Measurements from ENCODE around the gene GNG7.

DNA sequence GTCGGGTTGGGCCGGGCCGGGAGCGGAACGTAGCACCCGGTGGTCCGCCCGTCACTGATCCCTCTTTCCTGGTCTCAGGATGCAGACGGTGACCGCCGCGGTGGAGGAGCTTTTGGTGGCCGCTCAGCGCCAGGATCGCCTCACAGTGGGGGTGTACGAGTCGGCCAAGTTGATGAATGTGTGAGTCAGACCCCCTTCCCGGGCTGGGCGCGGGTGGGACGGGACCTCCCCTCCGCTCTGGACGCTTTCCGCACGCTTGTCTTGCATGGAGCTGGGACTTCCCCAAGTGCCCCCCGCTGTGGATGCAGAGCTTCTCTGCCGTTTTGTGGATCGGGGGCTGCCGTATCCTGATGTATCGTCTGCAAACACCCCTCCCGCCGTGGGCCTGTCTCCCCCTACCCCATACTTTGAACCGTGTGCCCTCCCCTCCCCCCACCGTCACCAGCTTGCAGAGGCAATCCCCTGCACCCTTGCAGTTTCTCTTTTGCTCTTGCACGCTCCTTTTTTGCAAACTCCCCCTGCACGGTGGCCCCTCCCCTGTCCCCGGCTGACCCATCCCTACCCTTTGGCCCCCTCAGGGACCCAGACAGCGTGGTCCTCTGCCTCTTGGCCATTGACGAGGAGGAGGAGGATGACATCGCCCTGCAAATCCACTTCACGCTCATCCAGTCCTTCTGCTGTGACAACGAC, 225.9 kb downstream of the GNG7 start:
- no peak for TF ChIP-seq POLR2A (IDR thresholded peaks at IDR 0.05)
- TF ChIP-seq, protein P1, sequence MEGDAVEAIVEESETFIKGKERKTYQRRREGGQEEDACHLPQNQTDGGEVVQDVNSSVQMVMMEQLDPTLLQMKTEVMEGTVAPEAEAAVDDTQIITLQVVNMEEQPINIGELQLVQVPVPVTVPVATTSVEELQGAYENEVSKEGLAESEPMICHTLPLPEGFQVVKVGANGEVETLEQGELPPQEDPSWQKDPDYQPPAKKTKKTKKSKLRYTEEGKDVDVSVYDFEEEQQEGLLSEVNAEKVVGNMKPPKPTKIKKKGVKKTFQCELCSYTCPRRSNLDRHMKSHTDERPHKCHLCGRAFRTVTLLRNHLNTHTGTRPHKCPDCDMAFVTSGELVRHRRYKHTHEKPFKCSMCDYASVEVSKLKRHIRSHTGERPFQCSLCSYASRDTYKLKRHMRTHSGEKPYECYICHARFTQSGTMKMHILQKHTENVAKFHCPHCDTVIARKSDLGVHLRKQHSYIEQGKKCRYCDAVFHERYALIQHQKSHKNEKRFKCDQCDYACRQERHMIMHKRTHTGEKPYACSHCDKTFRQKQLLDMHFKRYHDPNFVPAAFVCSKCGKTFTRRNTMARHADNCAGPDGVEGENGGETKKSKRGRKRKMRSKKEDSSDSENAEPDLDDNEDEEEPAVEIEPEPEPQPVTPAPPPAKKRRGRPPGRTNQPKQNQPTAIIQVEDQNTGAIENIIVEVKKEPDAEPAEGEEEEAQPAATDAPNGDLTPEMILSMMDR (IDR thresholded peaks at IDR 0.05): no peak

Measured in right lobe of liver (tissue), 4 donors.